IMR-90 (cell line): Measurements from ENCODE around the gene RPS15A. TPM values are rescaled to one million over a fixed set of nuclear protein-coding genes. Genes with fewer than 3 reads are reported as not detected.
"Not testable (repeated sequence)": the region's sequence is repeated elsewhere in the genome, so short reads cannot be mapped to it uniquely, and the experiment has no call there.

Experiments used
- ATAC-seq: fragments of 200-7000 bp; cut with Tn5 transposase; 2 replicates; pipeline ENCODE4 v1.9.1; 2020; ENCODE audit warnings: low read depth, mild to moderate bottlenecking, moderate library complexity
- BruUV-seq: library from RNA; stranded (reverse); fragments of 400-500 nt; replicated peaks from 2 replicates; lab custom pipeline; 2021; lab: Mats Ljungman, UMichigan
- CTCF ChIA-PET: fragments of 300-600 bp; formaldehyde crosslinking; extraction: SDS; loops from one replicate; lab custom pipeline; 2021; ENCODE audit warnings: antibody characterized with exemption; lab: Yijun Ruan, JAX
- POLR2A ChIA-PET: fragments of 300-600 bp; sonication (Branson Sonifier 250); formaldehyde crosslinking; loops from one replicate; lab custom pipeline; 2022; ENCODE audit warnings: antibody characterized with exemption; ENCODE audit not compliant: unreplicated experiment; lab: Charles Lee
- DNase-seq: peaks from one replicate; pipeline ENCODE4 v3.0.0; 2013
- H2AFZ ChIP-seq: replicated peaks from 2 replicates; pipeline ENCODE3; 2013; ENCODE audit warnings: low read length, mild to moderate bottlenecking; ENCODE audit not compliant: poor library complexity
- H2AK5ac ChIP-seq: 2 replicates; pipeline ENCODE4 v1.6.1; 2013; ENCODE audit warnings: low read depth, low read length, inconsistent platforms
- H2AK9ac ChIP-seq: replicated peaks from 2 replicates; pipeline ENCODE3; 2013; ENCODE audit warnings: mild to moderate bottlenecking, low read depth, low read length, moderate library complexity; ENCODE audit not compliant: poor library complexity
- H2BK120ac ChIP-seq: 2 replicates; pipeline ENCODE4 v1.6.1; 2013; ENCODE audit warnings: low read depth, low read length, inconsistent platforms
- H2BK15ac ChIP-seq: 3 replicates; pipeline ENCODE4 v1.6.1; 2013; ENCODE audit warnings: low read depth, low read length, inconsistent platforms
- H2BK20ac ChIP-seq: 2 replicates; pipeline ENCODE4 v1.6.1; 2013; ENCODE audit warnings: low read depth, mild to moderate bottlenecking, inconsistent platforms, low read length, moderate library complexity
- H2BK5ac ChIP-seq: 2 replicates; pipeline ENCODE4 v1.6.1; 2013; ENCODE audit warnings: mild to moderate bottlenecking, low read depth, low read length, inconsistent platforms; ENCODE audit not compliant: poor library complexity, severe bottlenecking
- H3K14ac ChIP-seq: replicated peaks from 2 replicates; pipeline ENCODE4 v1.6.1; 2013; ENCODE audit warnings: low read depth, low read length, inconsistent platforms
- H3K18ac ChIP-seq: 2 replicates; pipeline ENCODE4 v1.6.1; 2013; ENCODE audit warnings: low read depth, low read length, control low read depth
- H3K23ac ChIP-seq: 2 replicates; pipeline ENCODE4 v1.6.1; 2013; ENCODE audit warnings: low read depth, low read length, inconsistent platforms
- H3K27ac ChIP-seq: 2 replicates; pipeline ENCODE4 v1.5.1; 2013; ENCODE audit warnings: mild to moderate bottlenecking, control low read depth, low read length; ENCODE audit not compliant: insufficient read depth
- H3K27me3 ChIP-seq: 2 replicates; pipeline ENCODE4 v1.6.1; 2013; ENCODE audit warnings: low read length; ENCODE audit not compliant: control insufficient read depth, insufficient read depth
- H3K36me3 ChIP-seq: 2 replicates; pipeline ENCODE4 v1.6.1; 2013; ENCODE audit warnings: low read length, mixed read lengths; ENCODE audit not compliant: control insufficient read depth, insufficient read depth
- H3K4ac ChIP-seq: 2 replicates; pipeline ENCODE4 v1.6.1; 2013; ENCODE audit warnings: low read depth, low read length, inconsistent platforms
- H3K4me1 ChIP-seq: 2 replicates; pipeline ENCODE4 v1.6.1; 2013; ENCODE audit warnings: low read length, mixed read lengths; ENCODE audit not compliant: control insufficient read depth, insufficient read depth
- H3K4me2 ChIP-seq: 2 replicates; pipeline ENCODE4 v1.6.1; 2013; ENCODE audit warnings: low read depth, mild to moderate bottlenecking, control low read depth, low read length, moderate library complexity
- H3K4me3 ChIP-seq: 2 replicates; pipeline ENCODE4 v1.5.1; 2013; ENCODE audit warnings: low read depth, mild to moderate bottlenecking, control low read depth, low read length, moderate library complexity; ENCODE audit not compliant: insufficient read depth
- H3K56ac ChIP-seq: 2 replicates; pipeline ENCODE4 v1.6.1; 2013; ENCODE audit warnings: low read length, inconsistent platforms; ENCODE audit not compliant: insufficient read depth; ENCODE audit errors: extremely low read depth
- H3K79me1 ChIP-seq, 2 experiments: 2 replicates each; pipeline ENCODE4 v1.6.1; 2013; ENCODE audit warnings: low read length in 2 of 2, inconsistent platforms in 1 of 2, low read depth in 1 of 2
- H3K9ac ChIP-seq: 2 replicates; pipeline ENCODE4 v1.6.1; 2013; ENCODE audit warnings: low read depth, low read length, control low read depth
- H3K9me1 ChIP-seq: 2 replicates; pipeline ENCODE4 v1.6.1; 2013; ENCODE audit warnings: low read length, inconsistent platforms; ENCODE audit not compliant: insufficient read depth
- H3K9me3 ChIP-seq: 2 replicates; pipeline ENCODE4 v1.6.1; 2013; ENCODE audit warnings: low read length; ENCODE audit not compliant: control insufficient read depth, insufficient read depth
- H4K20me1 ChIP-seq: 2 replicates; pipeline ENCODE4 v1.6.1; 2013; ENCODE audit warnings: low read length, inconsistent platforms; ENCODE audit not compliant: insufficient read depth
- H4K5ac ChIP-seq: 2 replicates; pipeline ENCODE4 v1.6.1; 2013; ENCODE audit warnings: mild to moderate bottlenecking, low read depth, low read length, control low read depth
- H4K8ac ChIP-seq, 2 experiments: 2 replicates each; pipeline ENCODE4 v1.6.1; 2013; ENCODE audit warnings: low read depth in 2 of 2, low read length in 2 of 2, control low read depth in 1 of 2, inconsistent platforms in 1 of 2
- H4K91ac ChIP-seq: 2 replicates; pipeline ENCODE4 v1.6.1; 2013; ENCODE audit warnings: low read depth, low read length, inconsistent platforms; ENCODE audit not compliant: insufficient read depth
- WGBS, 2 experiments: methylation state at CpG; one replicate each; pipeline versions ENCODE4 v1.1.5 to v1.1.7; 2013; ENCODE audit warnings: missing lambda C conversion rate in 2 of 2; ENCODE audit not compliant: insufficient read length in 1 of 2; ENCODE audit errors: extremely low coverage in 2 of 2; 5-methylcytosine and 5-hydroxymethylcytosine counted together
- dilution Hi-C: fragments of 300-500 bp; cut with HindIII; formaldehyde crosslinking; loops from one replicate; pipeline ENCODE4 v1.14.3; 2018; ENCODE audit warnings: low sequenced_read_pairs; ENCODE audit not compliant: unreplicated experiment
- in situ Hi-C: fragments of 300-500 bp; cut with MboI; formaldehyde crosslinking; loops from 3 replicates; pipeline ENCODE4 v1.14.3; 2019; ENCODE audit warnings: low sequenced_read_pairs, inconsistent platforms, mixed read lengths
- intact Hi-C: fragments of 100-400 bp; cut with micrococcal nuclease; formaldehyde crosslinking; loops from 2 replicates; pipeline ENCODE4 v1.10.0; 2022
- polyA plus RNA-seq, 3 experiments: library from polyadenylated mRNA; depleted of rRNA; stranded (reverse); fragments of >200 nt; gene quantifications; 2 replicates each; pipeline ENCODE4 v1.2.3, GENCODE V29; 2012; ENCODE audit warnings: low replicate concordance in 1 of 3
- total RNA-seq: library from RNA; depleted of rRNA; stranded (reverse); fragments of >200 nt; gene quantifications from 2 replicates; pipeline ENCODE4 v1.2.3, GENCODE V29; 2012

Gene RPS15A
- total and polyA plus RNA-seq, 2 of the 4 experiments (the other 2 are of a cell fraction) = 4,588 to 4,619 TPM

- POLR2A ChIA-PET, H3K9me3 ChIP-seq, intact Hi-C loops, H3K9ac ChIP-seq, H3K4ac ChIP-seq, H4K91ac ChIP-seq, H3K23ac ChIP-seq, BruUV-seq, H2BK5ac ChIP-seq, H2BK20ac ChIP-seq, H3K4me3 ChIP-seq, in situ Hi-C loops, H3K14ac ChIP-seq, H2BK15ac ChIP-seq, H2AK5ac ChIP-seq, H3K4me2 ChIP-seq, H3K27ac ChIP-seq, H3K27me3 ChIP-seq, DNase-seq, ATAC-seq, H4K5ac ChIP-seq, H4K8ac ChIP-seq, H3K4me1 ChIP-seq, H3K79me1 ChIP-seq, dilution Hi-C loops, H4K20me1 ChIP-seq, H3K56ac ChIP-seq, H2BK120ac ChIP-seq, H2AFZ ChIP-seq, H3K9me1 ChIP-seq, H2AK9ac ChIP-seq, H3K18ac ChIP-seq, CTCF ChIA-PET: not testable (repeated sequence)
- no CpG with 5 or more reads among the region's 1 CpG for WGBS, 2 experiments
- peaks cover 11% of the 10 kb centered on the region for H3K36me3 ChIP-seq
These were observed 12.5 kb downstream of the RPS15A start for GRCh38 chr16:18777664-18778063.

DNA sequence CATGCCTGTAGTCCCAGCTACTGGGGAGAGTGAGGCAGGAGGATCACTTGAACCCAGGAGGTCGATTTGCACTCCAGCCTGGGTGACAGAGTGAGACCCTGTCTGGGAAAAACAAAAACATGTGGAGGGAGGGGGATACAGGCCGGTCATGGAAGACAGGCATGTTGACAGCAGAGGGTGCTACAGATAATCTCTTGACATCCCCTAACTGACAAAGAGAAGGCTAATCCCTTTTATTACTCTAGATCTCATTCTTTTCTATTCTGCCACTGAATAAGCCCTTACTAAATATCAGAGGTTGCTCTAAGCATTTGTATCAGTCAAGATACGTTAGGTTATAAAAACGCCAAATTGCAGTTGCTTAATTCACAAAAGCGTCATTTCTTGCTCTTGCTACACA, 13.8 kb downstream of the RPS15A start:
- dilution Hi-C loops = not testable (repeated sequence)

More for the DNA sequence above, 13.8 kb downstream of the RPS15A start:
- in situ Hi-C loops, H2AK5ac ChIP-seq, ATAC-seq, H3K9me3 ChIP-seq, H2BK120ac ChIP-seq, H3K9ac ChIP-seq, H3K79me1 ChIP-seq, BruUV-seq, H3K4me2 ChIP-seq, H3K27me3 ChIP-seq, H2BK20ac ChIP-seq, H3K23ac ChIP-seq, H2BK15ac ChIP-seq, H3K4ac ChIP-seq, H4K5ac ChIP-seq, H2AFZ ChIP-seq, H3K4me1 ChIP-seq, H2AK9ac ChIP-seq, H3K56ac ChIP-seq, POLR2A ChIA-PET, CTCF ChIA-PET, H3K9me1 ChIP-seq, H3K18ac ChIP-seq, intact Hi-C loops, H2BK5ac ChIP-seq, H4K91ac ChIP-seq, H4K8ac ChIP-seq, H3K27ac ChIP-seq, H4K20me1 ChIP-seq, H3K4me3 ChIP-seq, H3K14ac ChIP-seq, H3K36me3 ChIP-seq, DNase-seq: not testable (repeated sequence)
- WGBS, 2 experiments = 80% methylated on average over 2 of the region's 5 CpGs; no CpG with 5 or more reads in 1 of the 2 experiments
